Kidney epithelial cell (primary cell): Measurements from ENCODE around the gene FOXL3. TPM values are rescaled to one million over a fixed set of nuclear protein-coding genes. Genes with fewer than 3 reads are reported as not detected.
"Not testable (repeated sequence)": the region's sequence is repeated elsewhere in the genome, so short reads cannot be mapped to it uniquely, and the experiment has no call there.

Experiments
- DNase-seq: peaks from one replicate; pipeline ENCODE4 v3.0.0-alpha.2; 2010; ENCODE audit warnings: low read depth
- H3K27me3 ChIP-seq: 2 replicates; pipeline ENCODE4 v1.6.0; 2011; ENCODE audit warnings: low read length; ENCODE audit not compliant: control insufficient read depth, insufficient read depth
- H3K36me3 ChIP-seq: 2 replicates; pipeline ENCODE4 v1.5.1; 2011; ENCODE audit warnings: low read length; ENCODE audit not compliant: control insufficient read depth, insufficient read depth
- H3K4me3 ChIP-seq: 2 replicates; pipeline ENCODE4 v1.5.1; 2011; ENCODE audit warnings: low read depth, mild to moderate bottlenecking, control low read depth, low read length
- CTCF ChIP-seq: IDR thresholded peaks from 2 replicates; pipeline ENCODE4 v1.5.1; 2011; ENCODE audit warnings: mild to moderate bottlenecking, moderate library complexity, low read length, control low read depth, inconsistent platforms; ENCODE audit not compliant: insufficient read depth, poor library complexity, severe bottlenecking
- total RNA-seq: library from RNA; depleted of rRNA; stranded (reverse); fragments of >200 nt; gene quantifications from 2 replicates; pipeline ENCODE4 v1.2.3, GENCODE V29; 2015

FOXL3 gene
- total RNA-seq, 1 donor from 2014 or later, result not detected

GRCh38 chr7:294440-295154, 4.6 kb downstream of the FOXL3 start:
- peaks cover 83% of the 10 kb centered on the region for H3K27me3 ChIP-seq
- no peak overlapping the region for H3K4me3 ChIP-seq
- no peak for TF ChIP-seq CTCF
- DNase-seq, result no peak
- no peaks in the 10 kb centered on the region for H3K36me3 ChIP-seq

- TF ChIP-seq CTCF, result no peak
- Histone ChIP-seq H3K36me3 (no peaks in the 10 kb centered on the region), H3K4me3 (no peak overlapping the region), H3K27me3 (peaks cover 77% of the 10 kb centered on the region)
- DNase-seq, result no peak
These were observed 5.5 kb downstream of the FOXL3 start for GRCh38 chr7:295155-296154.

- Histone ChIP-seq H3K36me3 (no peaks in the 10 kb centered on the region), H3K27me3 (peaks cover 68% of the 10 kb centered on the region), H3K4me3 (no peak overlapping the region)
- TF ChIP-seq CTCF, result no peak
- DNase-seq, result no peak
These were observed 6.5 kb downstream of the FOXL3 start for GRCh38 chr7:296373-296945.

- DNase-seq, H3K36me3 ChIP-seq, H3K4me3 ChIP-seq: not testable (repeated sequence)
- H3K27me3 ChIP-seq, result peaks cover 65% of the 10 kb centered on the region
These were observed 7.2 kb downstream of the FOXL3 start for GRCh38 chr7:297141-297540.

- DNase-seq, result no peak
- peaks cover 59% of the 10 kb centered on the region for H3K27me3 ChIP-seq
- H3K4me3 ChIP-seq, result no peak overlapping the region
- no peaks in the 10 kb centered on the region for H3K36me3 ChIP-seq
- no peak for TF ChIP-seq CTCF
These were observed 7.8 kb downstream of the FOXL3 start for GRCh38 chr7:297611-298374.
